ENCODE measurements around the gene TOMM20L. TPM values are rescaled to one million over a fixed set of nuclear protein-coding genes. Genes with fewer than 3 reads are reported as not detected.
"Not testable (repeated sequence)": the region's sequence is repeated elsewhere in the genome, so short reads cannot be mapped to it uniquely, and the experiment has no call there.

The TOMM20L gene
- total RNA-seq = not detected
- long read RNA-seq = 0 reads

- peak; percentile 73 for DNase-seq
- H3K27ac ChIP-seq (replicated peaks) = peak within 1 kb of the TSS; percentile 82
- no peaks in the 10 kb centered on the region for H3K27me3 ChIP-seq (ENCODE audit: low read depth)
- H3K36me3 ChIP-seq = no peaks in the 10 kb centered on the region
- no peaks in the 10 kb centered on the region for H3K9me3 ChIP-seq (replicated peaks)
- intact Hi-C loops (cut with micrococcal nuclease) = no loop called here
- peak within 1 kb of the TSS; percentile 72 for H3K4me3 ChIP-seq
- peak; percentile 93 for TF ChIP-seq CTCF (IDR thresholded peaks at IDR 0.05; ENCODE audit: borderline replicate concordance)
- H3K4me1 ChIP-seq = peaks cover 16% of the 10 kb centered on the region
Measured at GRCh38 chr14:58395812-58396788, at the start of gene TOMM20L. TSS of gene TOMM20L (plus strand) at chr14:58395930. CDS start at chr14:58395958, 28 bp downstream.

- no peak for TF ChIP-seq CTCF (IDR thresholded peaks at IDR 0.05; ENCODE audit: borderline replicate concordance)
- Histone ChIP-seq H3K27ac (replicated peaks) (peak overlapping the region; percentile 1), H3K4me3 (peak overlapping the region; percentile 34), H3K4me1 (peaks cover 13% of the 10 kb centered on the region), H3K27me3 (ENCODE audit: low read depth) (no peaks in the 10 kb centered on the region), H3K9me3 (replicated peaks) (no peaks in the 10 kb centered on the region), H3K36me3 (peaks cover 78% of the 10 kb centered on the region)
- intact Hi-C loops (cut with micrococcal nuclease) = no loop called here
- no peak for DNase-seq
Measured at GRCh38 chr14:58353516-58354299, 42.0 kb upstream of the TOMM20L start.

- Histone ChIP-seq H3K4me1 (peaks cover 13% of the 10 kb centered on the region), H3K27ac (replicated peaks) (no peak overlapping the region), H3K36me3 (peaks cover 78% of the 10 kb centered on the region), H3K27me3 (ENCODE audit: low read depth) (no peaks in the 10 kb centered on the region), H3K4me3 (no peak overlapping the region), H3K9me3 (replicated peaks) (no peaks in the 10 kb centered on the region)
- TF ChIP-seq CTCF (IDR thresholded peaks at IDR 0.05; ENCODE audit: borderline replicate concordance) = no peak
- intact Hi-C loops (cut with micrococcal nuclease) = no loop called here
- no peak for DNase-seq
Measured at GRCh38 chr14:58354808-58355207, 40.9 kb upstream of the TOMM20L start.

- no peak for TF ChIP-seq CTCF (IDR thresholded peaks at IDR 0.05; ENCODE audit: borderline replicate concordance)
- Histone ChIP-seq H3K27ac (replicated peaks) (no peak overlapping the region), H3K27me3 (ENCODE audit: low read depth) (no peaks in the 10 kb centered on the region), H3K36me3 (peaks cover 79% of the 10 kb centered on the region), H3K4me1 (peaks cover 13% of the 10 kb centered on the region), H3K9me3 (replicated peaks) (no peaks in the 10 kb centered on the region), H3K4me3 (no peak overlapping the region)
- DNase-seq = no peak
- intact Hi-C loops (cut with micrococcal nuclease) = no loop called here
Measured at GRCh38 chr14:58356268-58356667, 39.5 kb upstream of the TOMM20L start.

- H3K4me1 ChIP-seq; DNase-seq; H3K27ac ChIP-seq (replicated peaks); H3K27me3 ChIP-seq (ENCODE audit: low read depth); H3K4me3 ChIP-seq; intact Hi-C loops (cut with micrococcal nuclease); H3K9me3 ChIP-seq (replicated peaks): not testable (repeated sequence)
- H3K36me3 ChIP-seq = peaks cover 80% of the 10 kb centered on the region
Measured at GRCh38 chr14:58362272-58362671, 33.5 kb upstream of the TOMM20L start.
